Activated CD4-positive, alpha-beta T cell treated with anti-CD3 and anti-CD28 coated beads, Interleukin-2, amount 50 U/mL, for 24 hours (primary cell): ENCODE measurements around the gene TTC6.
"Not testable (repeated sequence)": the region's sequence is repeated elsewhere in the genome, so short reads cannot be mapped to it uniquely, and the experiment has no call there.

Experiments used
- DNase-seq, 2 donors: peaks; one replicate each; pipeline ENCODE4 v3.0.0-alpha.2; 2020; ENCODE audit warnings: low read depth in 1 of 2, low spot score in 1 of 2

The TTC6 gene

GRCh38 chr14:37594971-37595808, at the start of gene TTC6, which contains the start of gene FOXA1:
Gene TTC6 (plus strand): TSS chr14:37595629. CDS start chr14:37622065, 26,436 bp downstream.
Gene FOXA1 (minus strand): TSS chr14:37595249. CDS start chr14:37594972, 277 bp downstream.
- DNase-seq = no peak

- no peak for DNase-seq
Observed at GRCh38 chr14:37546621-37547447, 48.6 kb upstream of the TTC6 start.

DNA sequence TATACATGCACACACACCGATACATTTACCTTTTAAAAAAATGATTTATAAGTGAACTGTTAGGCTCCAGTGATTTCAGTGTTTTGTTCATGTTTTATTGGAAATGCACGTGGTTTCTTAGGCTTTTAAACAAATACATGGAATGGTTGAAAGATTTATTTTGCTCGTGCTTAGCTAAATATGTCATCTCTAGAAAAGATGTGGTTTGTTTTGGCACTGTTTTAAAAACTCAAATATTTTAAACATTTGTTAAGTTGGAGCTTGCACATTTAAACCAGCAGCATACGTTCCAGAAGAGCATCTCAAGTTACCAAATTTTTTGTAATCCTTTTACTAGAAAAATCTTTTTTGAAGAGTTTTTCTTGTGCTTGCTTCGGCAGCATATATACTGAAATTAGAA, 44.9 kb upstream of the TTC6 start:
- no peak for DNase-seq

DNA sequence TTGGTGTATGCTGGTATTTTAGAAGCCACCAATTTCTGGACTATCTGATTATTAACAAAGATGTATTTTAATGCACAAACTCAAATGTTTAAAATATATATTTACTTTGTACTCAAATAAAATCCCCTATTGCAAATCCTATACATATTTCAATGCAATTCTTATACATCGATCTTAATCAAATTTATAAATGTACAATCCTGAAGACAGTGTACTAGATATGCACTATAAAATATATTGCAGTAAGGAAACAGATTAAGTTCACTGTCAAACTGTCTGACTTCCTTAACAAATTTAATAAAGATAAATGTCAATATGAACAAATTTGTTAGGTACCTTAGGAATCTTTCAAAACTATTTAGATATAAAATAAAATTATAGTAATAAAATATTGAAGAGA, 44.3 kb upstream of the TTC6 start:
- no peak for DNase-seq

GRCh38 chr14:37553935-37554550, 41.4 kb upstream of the TTC6 start:
- DNase-seq = no peak

GRCh38 chr14:37555596-37555995, 39.8 kb upstream of the TTC6 start:
- not testable (repeated sequence) for DNase-seq

- DNase-seq = no peak
Observed at GRCh38 chr14:37558740-37559139, 36.7 kb upstream of the TTC6 start.

DNA sequence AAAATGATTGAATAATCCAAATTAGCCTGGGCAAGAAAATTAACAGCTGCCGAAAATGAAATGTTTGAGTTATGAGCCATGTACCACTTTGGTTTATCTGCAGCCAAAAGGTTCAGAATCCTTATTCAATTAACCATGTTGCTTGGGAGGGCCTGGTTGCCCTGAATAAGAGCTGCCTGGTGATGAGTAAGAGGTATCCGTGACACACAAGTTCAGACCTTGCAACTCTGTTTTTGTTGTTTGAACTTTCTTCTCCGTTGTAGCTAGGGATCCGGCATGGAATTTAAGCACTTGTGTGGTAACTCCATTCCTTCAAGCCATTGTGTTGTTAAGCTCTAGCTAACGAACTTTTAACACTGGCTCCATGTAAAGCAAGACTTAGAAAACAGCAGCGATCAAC, 36.0 kb upstream of the TTC6 start:
- no peak for DNase-seq

- DNase-seq = no peak
Observed at GRCh38 chr14:37563189-37563588, 32.2 kb upstream of the TTC6 start.

- DNase-seq = no peak
Observed at GRCh38 chr14:37565550-37565949, 29.9 kb upstream of the TTC6 start.

GRCh38 chr14:37566811-37567371, 28.5 kb upstream of the TTC6 start:
- DNase-seq = no peak

- no peak for DNase-seq
Observed at GRCh38 chr14:37569729-37570128, 25.7 kb upstream of the TTC6 start.

DNA sequence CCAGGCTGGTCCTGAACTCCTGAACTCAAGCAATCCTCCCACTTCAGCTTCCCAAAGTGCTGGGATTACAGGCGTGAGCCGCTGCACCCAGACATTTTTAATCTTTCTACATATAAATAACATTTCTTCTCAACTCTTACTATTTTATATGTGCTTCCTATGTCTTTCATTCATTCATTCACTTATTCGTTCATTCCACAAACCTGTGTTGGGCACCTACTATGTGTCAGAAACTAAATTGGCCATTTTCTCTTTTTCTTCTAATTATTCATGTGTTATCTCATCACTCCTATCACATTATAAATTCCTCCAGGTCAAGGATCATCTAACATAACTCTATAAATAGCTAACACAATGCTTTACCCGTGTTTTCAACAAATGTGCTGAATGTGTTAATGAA, 24.0 kb upstream of the TTC6 start:
- DNase-seq = no peak

- DNase-seq = no peak
Observed at GRCh38 chr14:37573356-37573755, 22.1 kb upstream of the TTC6 start.

- DNase-seq = no peak
Observed at GRCh38 chr14:37579274-37579673, 16.2 kb upstream of the TTC6 start.

GRCh38 chr14:37580146-37580545, 15.3 kb upstream of the TTC6 start:
- no peak for DNase-seq

GRCh38 chr14:37583358-37584210, 11.8 kb upstream of the TTC6 start:
- no peak for DNase-seq

- DNase-seq = no peak
Observed at GRCh38 chr14:37584211-37585100, 11.0 kb upstream of the TTC6 start.

DNA sequence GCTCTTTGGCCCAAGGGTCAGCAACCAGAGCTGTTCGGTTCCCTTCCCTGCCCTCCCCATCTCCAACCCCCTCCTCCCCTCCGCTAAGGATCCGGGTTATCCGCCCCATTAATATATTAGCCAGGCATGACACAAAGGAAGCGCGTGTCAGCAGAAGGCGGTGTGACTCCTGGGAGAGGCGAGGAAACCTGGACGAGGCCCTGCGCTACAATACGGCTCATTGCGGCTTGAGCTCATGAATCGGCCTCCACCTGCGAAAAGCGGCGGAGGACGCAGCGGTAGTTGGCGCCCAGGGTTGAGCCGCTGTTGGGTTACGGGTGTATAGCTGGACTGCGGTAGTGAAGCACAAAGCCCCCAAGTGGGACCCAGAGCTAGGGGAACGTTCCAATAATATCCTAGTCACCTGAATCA, 10.3 kb upstream of the TTC6 start:
- DNase-seq = no peak
